H54 (cell line): ENCODE measurements around the gene CKMT2.
"Not testable (repeated sequence)": the region's sequence is repeated elsewhere in the genome, so short reads cannot be mapped to it uniquely, and the experiment has no call there.

ENCODE experiments used
- DNase-seq: peaks from one replicate; pipeline ENCODE4 v3.0.0; 2011; ENCODE audit warnings: low spot score, mixed read lengths; ENCODE audit not compliant: insufficient read length
- FAIRE-seq: peaks from 3 replicates; lab custom pipeline; 2011; peaks lifted over from hg19 to GRCh38; lab: Jason Lieb, UNC
- POLR2A ChIP-seq: IDR thresholded peaks from 2 replicates; pipeline ENCODE4 v1.6.1; 2011; ENCODE audit warnings: low read depth, mild to moderate bottlenecking, low read length

Gene CKMT2

GRCh38 chr5:81251922-81252321 is 18.8 kb downstream of the CKMT2 start:
- FAIRE-seq: no peak
- DNase-seq: no peak
- no peak for TF ChIP-seq POLR2A

DNA sequence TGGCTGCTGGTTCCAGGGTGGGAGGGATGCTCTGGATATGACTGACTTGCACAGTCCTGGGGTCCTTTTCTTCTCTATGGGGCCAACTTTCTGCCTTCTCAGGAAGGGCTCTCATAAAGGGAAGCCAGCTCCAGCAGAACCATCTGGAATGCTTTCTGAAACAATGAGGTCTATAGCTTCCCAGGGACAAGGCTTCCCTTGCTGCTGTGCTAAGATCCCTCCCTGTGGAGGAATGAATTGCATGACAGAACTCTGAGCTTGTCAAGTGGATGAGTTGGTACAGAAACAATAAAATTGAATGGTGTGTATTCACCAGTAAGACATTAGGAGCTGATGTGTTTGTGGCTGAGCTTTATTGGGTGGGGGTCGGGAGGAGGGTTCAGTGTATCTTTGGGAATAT is 19.8 kb downstream of the CKMT2 start:
- DNase-seq (no peak), FAIRE-seq (no peak)
- TF ChIP-seq POLR2A: no peak

GRCh38 chr5:81253875-81254274 is 20.8 kb downstream of the CKMT2 start:
- TF ChIP-seq POLR2A: no peak
- DNase-seq (no peak), FAIRE-seq (no peak)

GRCh38 chr5:81254886-81255559 is 21.9 kb downstream of the CKMT2 start:
- no peak for TF ChIP-seq POLR2A
- no peak for FAIRE-seq
- no peak for DNase-seq

DNA sequence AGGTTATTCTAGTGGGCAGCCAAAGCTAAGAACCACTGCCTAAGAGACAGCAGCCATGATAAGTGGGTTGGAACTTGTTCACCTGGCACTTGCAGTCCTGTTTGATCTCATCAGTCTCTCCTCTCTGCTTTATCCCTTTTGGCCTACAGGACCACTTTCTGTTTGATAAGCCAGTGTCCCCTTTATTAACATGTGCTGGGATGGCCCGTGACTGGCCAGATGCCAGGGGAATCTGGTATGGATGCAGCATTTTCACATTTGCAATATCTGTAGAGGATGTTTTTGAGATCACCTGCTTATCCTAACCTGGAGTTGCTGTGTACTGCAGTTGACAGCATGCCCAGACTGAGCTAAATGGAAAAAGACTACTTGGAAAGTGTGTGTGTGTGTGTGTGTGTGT is 23.6 kb downstream of the CKMT2 start:
- FAIRE-seq (no peak), DNase-seq (no peak)
- TF ChIP-seq POLR2A: no peak

DNA sequence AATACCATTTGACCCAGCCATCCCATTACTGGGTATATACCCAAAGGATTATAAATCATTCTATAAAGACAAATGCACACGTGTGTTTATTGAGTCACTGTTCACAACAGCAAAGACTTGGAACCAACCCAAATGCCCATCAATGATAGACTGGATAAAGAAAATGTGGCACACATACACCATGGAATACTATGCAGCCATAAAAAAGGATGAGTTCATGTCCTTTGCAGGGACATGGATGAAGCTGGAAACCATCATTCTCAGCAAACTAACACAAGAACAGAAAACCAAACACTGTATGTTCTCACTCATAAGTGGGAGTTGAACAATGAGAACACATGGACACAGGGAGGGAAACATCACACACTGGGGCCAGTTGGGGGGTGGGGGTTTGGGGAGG is 29.7 kb downstream of the CKMT2 start:
- not testable (repeated sequence) for FAIRE-seq

GRCh38 chr5:81265101-81265500 is 32.0 kb downstream of the CKMT2 start:
- no peak for TF ChIP-seq POLR2A
- FAIRE-seq (no peak), DNase-seq (no peak)

More for the DNA sequence above, 29.7 kb downstream of the CKMT2 start:
- not testable (repeated sequence) for DNase-seq

GRCh38 chr5:81268521-81269196 is 35.5 kb downstream of the CKMT2 start:
- DNase-seq (peak; percentile 43), FAIRE-seq (peak; percentile 98)
- no peak for TF ChIP-seq POLR2A

DNA sequence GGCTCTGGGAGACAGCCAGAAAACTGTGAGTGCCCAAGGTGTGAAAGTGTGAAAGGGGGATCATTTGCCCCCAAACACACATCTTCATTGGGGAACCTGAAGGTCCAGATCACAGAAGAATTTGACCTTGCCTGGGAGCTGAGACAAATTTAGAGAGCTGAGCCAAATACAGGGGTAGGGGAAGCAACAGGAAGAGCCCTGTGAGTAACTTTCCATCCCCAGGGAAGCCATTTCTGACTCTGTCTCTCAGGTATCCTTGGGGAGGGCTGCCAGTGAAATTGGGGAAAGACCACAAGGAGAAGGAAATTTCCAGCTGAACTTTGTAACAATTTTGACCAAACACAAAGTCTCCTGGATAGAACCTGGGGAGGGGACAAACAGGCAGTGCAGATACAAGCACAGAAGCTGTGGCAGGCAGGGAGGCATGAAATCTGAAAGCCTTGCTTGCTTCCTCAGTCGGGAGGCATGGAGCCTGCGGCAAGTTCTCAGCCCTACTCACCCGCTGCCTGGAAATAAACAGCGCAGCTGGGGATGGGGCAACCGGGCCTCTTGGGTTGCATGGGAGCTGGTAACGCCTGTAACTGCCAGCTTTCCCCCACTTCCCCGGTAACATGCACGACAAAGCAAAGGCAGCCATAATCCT is 36.8 kb downstream of the CKMT2 start:
- TF ChIP-seq POLR2A: no peak
- DNase-seq: no peak
- FAIRE-seq: no peak

DNA sequence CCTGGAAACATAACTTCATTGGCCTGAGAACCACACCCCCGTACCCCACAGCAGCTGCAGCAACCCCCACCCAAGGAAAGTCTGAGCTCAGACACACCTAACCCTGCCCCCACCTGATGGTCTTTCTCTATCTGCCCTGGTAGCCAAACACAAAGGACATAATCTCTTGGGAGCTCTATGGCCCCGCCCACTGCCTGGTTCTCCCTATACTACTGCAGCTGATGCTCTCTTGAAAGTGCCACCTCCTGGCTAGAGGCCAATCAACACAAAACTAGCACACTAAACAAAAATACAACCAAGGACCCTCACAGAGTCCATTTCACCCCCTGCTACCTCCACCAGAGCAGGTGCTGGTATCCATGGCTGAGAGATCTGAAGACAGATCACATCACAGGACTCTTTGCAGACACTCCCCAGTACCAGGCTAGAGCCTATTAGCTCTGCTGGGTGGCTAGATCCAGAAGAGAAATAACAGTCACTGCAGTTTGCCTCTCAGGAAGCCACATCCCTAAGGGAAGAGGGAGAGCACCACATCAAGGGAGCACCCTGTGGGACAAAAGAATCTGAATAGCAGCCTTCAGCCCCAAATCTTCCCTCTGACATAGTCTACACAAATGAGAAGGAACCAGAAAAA is 37.4 kb downstream of the CKMT2 start:
- not testable (repeated sequence) for DNase-seq, FAIRE-seq

DNA sequence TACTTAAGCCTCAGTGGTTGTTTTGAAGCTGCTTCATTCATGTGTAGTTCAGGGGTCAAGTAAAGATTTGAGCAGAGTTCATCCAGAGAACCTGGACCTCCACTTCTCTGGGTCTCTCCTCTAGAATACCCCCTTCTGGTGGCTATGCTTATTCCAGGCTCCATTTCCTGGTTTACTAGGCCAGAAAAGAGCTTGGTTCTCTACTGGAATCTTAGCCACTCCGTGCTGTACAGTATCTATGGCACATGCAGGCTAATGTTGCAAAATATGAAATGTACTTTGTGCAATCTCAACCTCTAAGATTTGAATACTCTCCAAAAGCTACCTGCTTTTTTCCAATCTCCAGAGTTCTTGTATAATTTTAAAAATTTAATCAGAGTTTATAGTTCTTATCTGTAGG is 50.9 kb downstream of the CKMT2 start:
- no peak for FAIRE-seq

DNA sequence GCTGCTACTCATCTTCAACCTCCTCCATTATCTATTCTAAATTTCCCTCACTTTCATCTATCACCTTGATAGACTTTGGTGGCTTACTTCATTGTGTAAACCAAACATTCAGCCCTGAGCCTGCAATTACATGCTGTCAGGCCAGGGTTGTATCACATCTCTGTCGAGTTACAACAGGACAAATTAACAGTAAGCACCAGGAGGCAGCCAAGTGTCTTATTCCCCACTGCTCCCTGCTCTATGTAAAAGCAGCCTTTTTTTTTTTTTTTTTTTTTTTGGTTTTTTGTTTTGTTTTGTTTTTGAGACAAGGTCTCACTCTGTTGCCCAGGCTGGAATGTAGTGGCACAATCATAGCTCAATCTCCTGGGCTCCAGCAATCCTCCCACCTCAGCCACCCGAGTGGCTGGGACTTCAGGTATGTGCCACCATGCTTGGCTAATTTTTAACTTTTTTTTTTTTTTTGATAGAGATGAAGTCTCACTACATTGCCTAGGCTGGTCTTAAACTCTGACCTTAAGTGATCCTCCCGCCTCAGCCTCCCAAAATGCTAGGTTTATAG is 53.0 kb downstream of the CKMT2 start:
- FAIRE-seq (no peak), DNase-seq (no peak)
- no peak for TF ChIP-seq POLR2A

More for the DNA sequence above, 50.9 kb downstream of the CKMT2 start:
- no peak for DNase-seq
- no peak for TF ChIP-seq POLR2A

DNA sequence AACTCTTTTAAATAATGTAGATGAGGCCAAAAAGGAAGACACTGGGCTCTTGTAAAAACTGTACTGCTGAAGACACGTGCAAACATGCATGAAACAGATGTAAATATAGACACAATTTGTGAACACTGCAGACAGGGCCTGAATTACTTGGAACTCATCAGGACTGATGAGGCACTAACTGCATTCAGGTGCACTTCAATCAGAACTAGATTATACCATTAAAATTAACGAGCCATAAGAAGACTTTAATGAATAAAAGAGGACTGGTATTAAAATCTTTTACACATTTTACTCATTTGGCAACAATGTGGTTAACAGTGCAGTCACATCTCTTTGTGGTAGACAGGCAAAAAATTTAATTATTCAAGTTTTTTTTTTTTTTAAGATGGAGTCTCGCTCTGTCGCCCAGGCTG is 54.9 kb downstream of the CKMT2 start:
- no peak for TF ChIP-seq POLR2A
- DNase-seq: no peak
- FAIRE-seq: no peak

- DNase-seq: no peak
- no peak for TF ChIP-seq POLR2A
- no peak for FAIRE-seq
Measured at GRCh38 chr5:81290146-81290545, 57.0 kb downstream of the CKMT2 start.
